ENCODE measurements around the gene EPC2.
"Not testable (repeated sequence)": the region's sequence is repeated elsewhere in the genome, so short reads cannot be mapped to it uniquely, and the experiment has no call there.

The EPC2 gene

DNA sequence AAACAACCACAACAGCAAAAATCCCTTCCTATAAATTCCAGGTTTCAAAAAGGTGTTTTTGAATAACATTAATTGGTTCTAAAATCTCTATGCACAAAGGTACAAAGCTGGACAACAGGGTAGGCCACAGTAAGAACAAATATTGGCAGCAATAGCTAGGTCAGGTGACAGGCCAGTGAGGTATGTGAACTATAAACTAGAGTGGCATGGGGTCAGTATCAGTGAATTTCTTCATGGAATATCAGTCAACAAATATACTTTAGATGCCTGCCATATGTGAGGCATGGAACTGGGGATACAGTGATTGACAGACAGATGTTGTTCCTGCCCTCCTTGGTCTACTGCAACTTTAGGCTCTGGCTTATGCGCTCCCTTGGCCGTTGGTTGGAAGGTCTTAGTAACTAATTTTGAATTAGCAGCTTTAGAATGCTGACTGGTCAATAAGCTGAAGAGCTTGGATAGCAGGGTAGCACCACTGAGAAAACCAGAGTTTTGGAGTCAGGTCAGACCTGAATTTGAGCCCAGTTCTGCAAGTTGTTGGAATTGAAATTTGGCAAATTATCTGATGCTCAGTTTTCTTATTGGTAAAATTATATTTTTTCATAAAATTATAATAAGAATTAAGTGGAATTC lies 2.3 kb upstream of the EPC2 start:
- no peak for DNase-seq (ENCODE audit: low read depth)

DNA sequence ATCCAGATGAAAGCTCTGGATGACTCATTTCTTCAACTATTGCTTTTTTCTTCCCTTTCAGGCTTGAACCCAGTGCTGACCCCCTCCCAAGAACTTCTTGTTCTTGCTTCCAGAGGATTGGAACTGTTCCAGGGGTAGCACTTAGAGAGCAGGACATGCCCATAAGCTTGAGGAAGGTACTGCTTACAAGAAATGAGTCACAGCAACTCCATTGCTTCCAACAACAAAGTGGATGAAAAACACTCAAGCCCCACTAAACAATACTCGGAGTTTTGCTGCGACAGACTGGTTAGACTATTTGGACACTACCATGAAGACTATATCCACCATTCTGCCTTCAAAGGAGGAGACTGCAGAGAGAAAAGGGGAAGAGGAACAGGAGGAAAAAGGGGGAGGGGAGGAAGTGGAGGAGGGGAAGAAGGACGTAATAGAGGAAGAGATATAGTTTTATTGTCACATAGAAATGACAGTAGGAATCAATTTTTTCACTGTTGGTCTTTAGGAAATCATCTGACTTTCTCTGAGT lies 1.6 kb upstream of the EPC2 start:
- no peak for DNase-seq (ENCODE audit: low read depth)

DNA sequence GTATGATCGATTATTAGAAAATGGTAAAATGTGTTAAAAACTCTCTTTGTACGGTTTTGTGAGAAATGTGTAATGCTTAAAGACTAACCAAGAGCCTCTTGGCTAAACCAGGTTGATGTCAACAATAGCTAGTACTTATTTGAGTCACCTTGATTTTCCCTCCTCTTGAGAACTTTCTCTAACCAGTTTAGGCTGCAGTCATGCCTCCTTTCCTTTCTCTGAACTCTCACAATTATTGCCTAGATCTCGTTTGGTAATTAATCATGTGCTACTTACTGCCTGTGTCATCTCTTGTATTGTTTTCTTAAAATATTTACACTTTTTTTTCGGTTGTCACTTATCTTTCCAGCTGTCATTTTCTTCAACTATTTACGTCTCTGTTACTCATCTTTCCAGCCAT lies 1.1 kb upstream of the EPC2 start:
- no peak for DNase-seq (ENCODE audit: low read depth)

DNA sequence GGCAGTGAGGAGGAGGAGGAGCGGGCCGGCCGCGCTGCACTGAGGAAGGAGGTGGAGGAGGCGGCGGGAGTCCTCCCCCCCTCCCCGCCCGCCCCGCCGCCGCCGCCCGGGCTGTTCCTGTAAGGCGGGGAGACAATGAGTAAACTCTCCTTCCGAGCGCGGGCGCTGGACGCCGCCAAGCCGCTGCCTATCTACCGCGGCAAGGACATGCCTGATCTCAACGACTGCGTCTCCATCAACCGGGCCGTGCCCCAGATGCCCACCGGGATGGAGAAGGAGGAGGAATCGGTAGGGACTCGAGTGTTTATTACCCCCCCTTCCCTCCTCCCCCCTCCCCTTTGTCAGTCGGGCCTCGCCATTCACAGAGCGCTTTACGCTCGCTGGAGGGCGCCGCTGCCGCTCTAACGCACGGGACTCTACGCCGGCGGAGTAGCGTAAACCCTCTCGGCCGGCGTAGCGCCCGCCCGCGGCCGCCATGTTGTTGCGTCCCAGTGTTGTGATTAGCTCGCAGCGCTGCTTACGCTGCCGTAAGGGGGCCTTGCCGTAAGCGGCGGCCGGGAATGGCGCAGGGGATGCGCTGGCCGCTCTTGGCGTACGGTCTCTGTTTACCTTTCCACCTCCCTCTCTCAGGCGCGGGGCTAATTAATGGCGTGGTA lies 460 bp downstream of the EPC2 start:
- DNase-seq (ENCODE audit: low read depth) = peak; percentile 87

DNA sequence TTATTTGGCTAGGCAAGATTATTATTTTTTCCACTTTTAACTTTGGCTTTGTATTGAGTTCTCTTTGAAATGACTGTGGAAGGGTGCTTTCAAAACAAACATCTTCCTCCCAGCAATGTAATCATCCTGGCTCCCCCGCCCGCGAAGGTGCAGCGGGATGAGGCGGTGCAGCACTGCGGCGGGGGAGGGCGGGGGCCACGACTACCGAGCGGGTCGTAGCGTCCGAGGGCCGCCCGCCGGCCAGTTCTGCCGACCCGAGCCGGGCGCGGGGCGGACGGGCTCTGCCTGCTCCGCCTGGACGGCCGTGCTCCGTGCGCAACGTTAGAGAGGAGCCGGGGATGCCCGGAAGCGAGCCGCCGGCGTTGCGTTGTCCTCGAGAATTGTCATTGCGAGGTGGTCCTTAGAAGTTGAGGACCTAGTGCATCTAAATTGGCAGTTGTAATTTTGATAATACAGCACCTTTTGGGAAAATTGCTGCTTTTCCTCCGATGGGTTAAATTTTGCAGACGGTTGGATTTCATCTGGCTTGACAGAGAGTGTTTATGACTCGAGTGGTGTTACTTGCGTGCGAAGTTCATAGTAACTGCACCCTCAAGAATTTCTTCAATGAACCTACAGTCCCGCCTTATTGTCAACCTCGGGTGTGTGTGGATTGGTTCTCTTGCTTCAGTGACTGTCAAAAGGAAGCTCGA lies 1.1 kb downstream of the EPC2 start:
- DNase-seq (ENCODE audit: low read depth) = peak; percentile 2

DNA sequence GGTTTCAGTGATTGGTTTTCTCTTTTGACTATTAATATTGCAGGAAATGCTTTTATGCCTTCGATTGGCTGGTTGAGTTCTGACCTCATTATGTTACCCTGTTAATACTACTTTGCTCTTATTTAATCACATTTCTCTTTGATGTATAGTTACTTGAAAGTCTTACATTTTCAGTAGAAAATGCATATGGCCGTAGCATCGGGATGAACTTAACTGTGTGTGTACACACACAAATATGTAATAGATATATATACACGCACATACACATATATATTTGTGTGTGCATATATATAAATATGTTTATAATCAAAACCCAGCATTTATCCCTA lies 1.6 kb downstream of the EPC2 start:
- no peak for DNase-seq (ENCODE audit: low read depth)

DNA sequence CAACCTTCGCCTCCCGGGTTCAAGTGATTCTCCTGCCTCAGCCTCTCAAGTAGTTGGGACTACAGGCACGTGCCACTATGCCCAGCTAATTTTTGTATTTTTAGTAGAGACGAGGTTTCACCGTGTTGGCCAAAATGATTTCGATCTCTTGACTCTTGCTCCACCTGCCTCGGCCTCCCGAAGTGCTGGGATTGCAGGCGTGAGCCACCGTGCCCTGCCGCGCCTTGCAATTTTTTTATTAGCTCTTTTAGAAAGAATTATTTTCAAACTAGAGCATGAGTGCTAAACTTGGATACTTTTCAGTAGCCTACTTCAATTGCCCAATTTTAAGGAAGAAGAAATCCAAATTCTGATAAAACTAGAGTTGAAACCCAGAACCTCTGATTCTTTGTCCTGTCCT lies 3.2 kb downstream of the EPC2 start:
- not testable (repeated sequence) for DNase-seq (ENCODE audit: low read depth)

DNA sequence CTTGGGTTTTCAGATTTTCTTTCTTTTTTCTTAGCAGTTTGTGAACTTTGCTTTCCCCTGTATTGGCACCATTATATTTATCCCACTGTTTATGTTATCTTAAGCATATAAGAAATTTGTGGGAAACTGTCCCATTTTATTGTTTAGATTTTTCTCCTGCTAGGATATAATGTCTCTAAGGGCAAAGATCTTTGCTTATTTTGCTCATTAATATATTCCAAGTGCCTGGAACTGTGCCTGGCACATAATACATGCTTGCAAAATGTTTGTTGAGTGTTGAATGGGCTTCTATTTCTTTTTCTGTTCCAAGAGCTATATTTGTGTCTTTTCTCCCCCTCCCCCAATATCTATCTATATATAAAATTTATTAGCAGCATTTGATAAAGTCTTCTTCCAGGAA lies 5.4 kb downstream of the EPC2 start:
- DNase-seq (ENCODE audit: low read depth) = no peak

DNA sequence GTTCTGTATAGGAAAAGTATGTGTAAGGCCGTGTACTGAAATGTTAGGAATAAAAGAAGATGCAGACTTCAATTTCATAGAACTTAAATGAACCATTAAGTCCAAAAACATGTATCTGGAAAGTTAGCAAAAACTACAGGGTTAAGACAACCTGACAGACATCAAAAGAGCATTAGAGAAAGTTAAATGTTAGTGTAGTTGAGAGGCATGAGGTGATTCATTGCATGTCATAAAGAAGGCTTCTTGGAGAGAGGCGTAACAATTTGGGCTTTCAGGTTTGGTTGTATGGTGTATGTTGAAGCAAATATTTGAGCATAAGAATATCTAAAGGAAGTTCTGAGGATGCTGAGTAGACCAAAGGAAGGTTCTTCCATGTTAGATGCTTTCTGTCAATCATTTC lies 6.3 kb downstream of the EPC2 start:
- no peak for DNase-seq (ENCODE audit: low read depth)

DNA sequence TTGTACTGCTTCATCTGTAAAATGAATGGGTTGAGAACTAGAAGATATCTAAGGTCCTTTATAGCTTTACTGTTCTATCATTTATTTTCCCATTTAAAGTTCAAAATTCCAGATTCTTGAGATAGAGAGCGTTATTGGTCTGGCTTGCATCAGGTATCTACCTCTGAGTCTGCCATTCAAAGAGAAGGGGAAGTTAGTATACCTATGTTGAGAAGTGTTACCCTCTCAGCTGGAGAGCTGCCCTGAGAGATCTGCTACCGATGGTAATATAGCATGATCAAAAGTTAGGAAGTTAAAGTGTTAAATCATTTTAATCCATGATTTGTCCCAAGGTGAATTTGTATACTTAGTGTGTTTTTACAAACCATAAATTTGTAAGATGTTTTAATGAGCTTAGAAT lies 7.4 kb downstream of the EPC2 start:
- no peak for DNase-seq (ENCODE audit: low read depth)

DNA sequence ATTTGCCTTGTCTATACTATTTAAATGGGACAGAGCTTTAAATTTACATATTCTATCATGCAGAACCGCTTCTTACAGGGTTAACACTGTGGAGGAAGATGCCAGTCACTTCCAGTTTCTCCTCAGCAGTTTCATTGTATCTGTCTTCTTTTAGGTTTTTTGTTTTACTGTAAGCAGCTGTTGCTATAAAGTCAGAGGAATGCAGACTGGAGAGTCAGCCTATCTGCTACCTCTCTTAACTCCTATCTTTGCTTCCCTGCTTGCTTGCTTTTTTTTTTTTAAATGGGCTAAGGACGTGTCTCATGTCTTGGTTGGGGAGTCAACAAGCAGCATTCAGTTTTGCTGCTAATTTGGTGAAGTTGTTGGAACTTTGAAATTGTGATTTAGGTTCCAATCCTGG lies 8.9 kb downstream of the EPC2 start:
- no peak for DNase-seq (ENCODE audit: low read depth)

DNA sequence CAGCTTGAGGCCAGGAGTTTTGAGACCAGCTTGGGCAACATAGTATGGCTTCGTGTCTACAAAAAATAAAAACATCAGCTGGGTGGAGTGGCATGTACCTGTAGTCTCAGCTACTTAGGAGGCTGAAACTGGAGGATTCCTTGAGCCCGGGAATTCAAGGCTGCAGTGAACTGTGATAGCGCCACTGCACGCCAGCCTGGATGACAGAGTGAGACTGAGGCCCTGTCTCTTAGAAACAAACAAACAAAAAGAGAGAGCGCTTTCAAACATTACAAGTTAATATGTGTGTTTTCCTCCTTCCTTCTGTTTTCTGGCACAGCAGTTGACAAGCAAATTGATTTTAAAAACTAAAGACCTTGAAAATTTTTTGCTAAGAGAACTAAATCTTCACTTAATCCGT lies 9.9 kb downstream of the EPC2 start:
- no peak for DNase-seq (ENCODE audit: low read depth)

DNA sequence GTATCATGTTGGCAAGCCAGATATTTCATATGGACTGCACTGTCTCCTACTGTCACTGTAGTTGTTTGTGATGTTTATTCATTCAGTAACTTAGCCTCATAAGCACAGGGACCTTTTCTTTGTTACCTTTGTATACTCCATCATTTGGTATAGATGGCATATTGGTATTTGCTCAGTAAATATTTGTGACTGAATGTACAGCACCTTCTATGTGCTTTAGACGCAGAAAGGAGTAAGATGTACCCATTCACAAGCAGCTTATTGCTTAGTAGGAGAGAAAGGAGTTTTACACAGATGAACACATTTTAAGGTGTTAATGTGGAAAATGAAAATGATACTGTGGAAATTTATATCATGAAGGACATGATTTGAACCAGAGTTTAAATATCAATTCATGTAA lies 12.0 kb downstream of the EPC2 start:
- DNase-seq (ENCODE audit: low read depth) = no peak

DNA sequence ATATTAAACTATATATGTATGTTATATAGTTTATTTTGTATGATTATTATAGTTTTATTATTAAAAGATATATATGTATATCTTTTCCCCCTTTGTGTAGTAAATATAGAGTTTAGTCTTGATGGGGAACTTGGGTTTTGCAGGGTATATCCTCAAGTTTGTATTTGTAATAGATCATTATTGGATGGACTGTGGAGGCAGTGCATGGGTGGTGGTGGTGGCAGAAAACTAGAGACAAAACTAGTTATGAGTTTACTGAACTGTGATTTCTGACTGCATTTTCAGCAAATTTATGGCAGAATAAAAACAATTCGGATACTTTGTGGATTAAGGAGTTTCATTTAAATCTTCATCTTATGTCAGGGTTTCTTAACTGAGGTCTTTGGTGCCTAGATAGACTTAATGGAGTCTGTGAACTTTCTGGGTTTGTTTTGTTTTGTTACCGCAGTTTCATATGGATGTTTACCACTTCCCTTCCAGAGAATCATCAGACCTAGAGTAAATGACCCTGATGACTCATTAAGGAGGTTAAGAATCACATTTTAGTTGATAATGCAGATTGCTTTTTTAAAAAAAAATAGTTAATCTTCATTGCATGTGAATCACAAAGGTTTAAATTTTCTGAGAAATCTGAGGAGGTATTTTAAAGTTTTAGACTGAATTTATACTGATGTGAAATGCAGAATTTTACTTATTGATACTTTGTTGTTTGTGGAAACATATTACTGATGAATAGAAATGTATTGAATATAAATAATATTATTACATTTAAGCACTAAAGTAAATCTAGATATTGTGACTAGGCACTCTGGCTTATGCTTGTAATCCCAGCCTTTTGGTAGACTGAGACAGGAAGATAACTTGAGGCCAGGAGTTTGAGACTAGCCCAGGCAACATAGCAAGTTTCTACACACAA lies 14.5 kb downstream of the EPC2 start:
- no peak for DNase-seq (ENCODE audit: low read depth)

DNA sequence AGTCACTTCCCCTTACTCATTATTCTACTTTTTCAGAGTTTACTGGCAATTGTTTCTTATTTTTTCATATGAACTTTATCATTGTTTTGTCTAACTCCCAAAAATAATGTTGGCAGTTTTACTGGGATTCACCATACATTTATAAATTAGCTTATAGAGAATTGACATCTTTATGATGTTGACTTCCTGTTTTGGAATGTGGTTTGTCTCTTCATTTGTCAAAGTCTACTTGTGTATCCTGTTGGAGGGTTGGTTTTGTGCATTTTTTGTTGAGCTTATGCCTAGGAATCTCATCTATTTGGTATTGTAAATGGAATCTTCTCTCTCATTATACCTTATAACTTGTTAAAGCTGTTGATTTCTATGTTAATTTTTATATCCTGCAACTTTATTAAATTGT lies 16.4 kb downstream of the EPC2 start:
- no peak for DNase-seq (ENCODE audit: low read depth)

DNA sequence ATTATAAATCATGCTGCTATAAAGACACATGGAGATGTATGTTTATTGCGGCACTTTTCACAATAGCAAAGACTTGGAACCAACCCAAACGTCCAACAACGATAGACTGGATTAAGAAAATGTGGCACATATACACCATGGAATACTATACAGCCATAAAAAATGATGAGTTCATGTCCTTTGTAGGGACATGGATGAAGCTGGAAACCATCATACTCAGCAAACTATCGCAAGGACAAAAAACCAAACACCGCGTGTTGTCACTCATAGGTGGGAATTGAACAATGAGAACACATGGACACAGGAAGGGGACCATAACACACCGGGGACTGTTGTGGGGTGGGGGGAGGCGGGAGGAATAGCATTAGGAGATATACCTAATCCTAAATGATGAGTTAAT lies 17.8 kb downstream of the EPC2 start:
- not testable (repeated sequence) for DNase-seq (ENCODE audit: low read depth)

DNA sequence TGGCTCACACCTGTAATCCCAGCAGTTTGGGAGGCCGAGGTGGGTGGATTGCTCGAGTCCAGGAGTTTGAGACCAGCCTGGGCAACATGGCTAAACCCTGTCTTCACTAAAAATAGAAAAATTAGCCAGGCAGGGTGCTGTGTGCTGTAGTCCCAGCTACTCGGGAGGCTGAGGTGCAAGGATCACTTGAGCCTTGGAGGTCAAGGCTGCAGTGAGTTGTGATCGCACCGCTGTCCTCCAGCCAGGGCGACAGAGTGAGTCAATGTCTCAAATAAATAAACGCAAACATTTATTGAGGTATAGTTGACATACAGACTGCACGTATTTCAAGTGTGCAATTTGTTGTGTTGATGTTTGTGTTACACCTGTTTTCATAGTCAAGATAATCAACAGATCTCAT lies 19.7 kb downstream of the EPC2 start:
- DNase-seq (ENCODE audit: low read depth) = no peak

DNA sequence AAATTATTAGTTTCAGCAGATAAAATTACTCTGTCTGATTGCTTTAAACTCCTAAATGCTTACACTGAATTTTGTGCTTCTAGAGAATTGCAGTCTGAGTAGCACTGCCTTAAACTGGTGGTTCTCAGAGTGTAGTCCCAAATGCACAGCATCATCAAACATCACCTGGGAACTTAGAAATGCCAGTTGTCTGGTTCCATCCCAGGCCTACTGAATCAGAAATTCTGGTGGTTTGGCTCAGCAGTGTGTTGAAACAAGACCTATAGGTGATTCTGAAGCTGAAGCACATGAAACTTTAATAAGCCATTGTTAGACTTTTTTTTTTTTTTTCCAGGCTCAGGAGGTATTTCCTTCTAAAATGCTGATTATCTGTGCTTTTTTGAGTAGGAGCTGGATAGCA lies 22.0 kb downstream of the EPC2 start:
- DNase-seq (ENCODE audit: low read depth) = no peak

DNA sequence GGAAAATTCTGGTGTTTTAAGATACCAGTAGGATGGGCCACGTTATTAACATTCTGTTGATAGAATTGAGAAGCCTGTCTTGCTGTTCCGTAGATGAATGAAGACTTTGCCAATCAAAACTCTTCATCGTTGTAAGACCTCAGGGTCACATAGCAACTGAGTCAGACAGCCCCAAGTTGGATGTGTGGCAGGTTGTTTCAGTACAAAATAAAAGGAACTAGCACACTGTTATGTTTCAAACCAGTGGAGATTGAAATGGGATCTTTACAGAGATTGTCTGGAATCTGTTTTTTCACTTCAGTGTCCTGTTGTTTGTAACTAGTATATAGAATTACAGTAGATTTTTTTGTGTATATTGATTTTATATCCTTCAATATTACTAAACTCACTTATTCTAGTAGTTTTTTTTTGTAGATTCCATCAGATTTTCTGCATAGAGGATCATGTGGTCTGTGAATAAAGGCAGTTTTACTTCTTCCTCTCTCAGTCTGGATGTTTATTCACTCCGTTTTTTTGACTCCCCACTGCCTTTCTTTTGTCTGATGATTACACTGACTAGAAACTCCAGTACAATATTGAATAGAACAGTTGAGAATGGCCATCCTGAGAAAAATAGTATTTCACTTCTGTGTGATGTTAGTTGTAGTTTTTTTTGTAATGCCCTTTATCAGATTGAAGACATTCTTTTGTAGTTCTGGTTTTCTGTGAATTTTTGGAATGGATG lies 22.7 kb downstream of the EPC2 start:
- DNase-seq (ENCODE audit: low read depth) = no peak

DNA sequence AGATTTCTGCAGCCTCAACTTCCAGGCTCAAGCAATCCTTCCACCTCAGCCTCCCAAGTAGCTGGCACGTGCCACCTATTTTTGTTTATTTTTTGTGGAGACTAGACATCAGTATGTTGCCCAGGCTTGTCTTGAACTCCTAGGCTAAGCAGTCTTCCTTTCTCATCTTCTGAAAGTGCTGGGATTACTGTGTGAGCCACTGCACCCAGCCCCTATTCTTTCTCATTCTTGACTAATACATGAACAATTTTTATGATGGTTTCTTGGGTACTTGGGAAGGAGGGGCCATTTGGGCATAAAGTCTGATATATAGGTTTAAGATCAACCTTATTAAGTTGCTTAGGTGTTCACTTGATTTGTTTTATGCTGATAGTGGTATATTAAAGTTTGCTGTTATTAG lies 26.2 kb downstream of the EPC2 start:
- DNase-seq (ENCODE audit: low read depth) = no peak

DNA sequence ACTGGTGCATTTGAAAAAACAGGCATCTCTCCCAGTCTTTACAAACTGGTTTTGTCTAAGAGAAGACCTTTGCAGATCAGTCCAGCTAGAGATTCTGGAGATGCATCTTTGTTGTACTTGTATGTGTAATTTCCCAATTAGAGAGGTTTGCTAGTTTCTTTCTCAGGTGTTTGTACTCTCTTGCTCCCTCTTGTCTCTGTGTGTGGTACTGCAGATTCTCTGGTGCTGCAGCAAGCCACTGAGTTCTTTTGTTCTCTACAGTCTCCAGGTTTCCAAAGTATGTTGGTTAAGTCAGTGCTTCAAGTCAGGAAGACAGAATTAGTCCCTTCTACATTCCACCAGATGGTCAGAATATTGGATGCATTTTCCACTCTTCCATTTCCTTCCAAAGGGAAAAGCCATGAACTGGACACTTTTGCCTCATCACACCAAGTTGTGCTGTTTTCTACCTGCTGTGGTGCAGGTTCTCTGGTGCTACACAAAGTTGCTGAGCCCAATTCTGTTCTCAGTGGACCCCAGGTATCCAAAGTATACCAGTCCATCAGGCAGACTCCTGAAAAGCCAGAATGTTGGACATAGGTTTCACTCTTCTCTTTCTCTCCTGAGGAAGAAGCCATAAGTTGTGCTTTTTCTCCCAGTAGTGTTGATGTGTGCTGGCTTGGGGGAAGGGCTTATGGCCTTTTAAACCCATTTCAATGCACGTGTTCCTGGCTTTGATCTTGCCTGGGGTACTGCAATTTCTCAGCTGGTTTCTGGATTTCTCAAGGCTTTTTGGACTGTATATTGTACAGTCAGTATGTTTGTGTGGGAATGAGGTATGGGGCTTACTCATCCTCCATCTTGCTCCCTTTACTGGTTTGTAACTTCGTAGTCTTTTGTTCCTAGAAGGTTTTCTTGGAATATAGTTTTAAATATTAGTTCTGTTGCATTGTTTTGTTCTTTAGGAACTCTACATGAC lies 29.8 kb downstream of the EPC2 start:
- no peak for DNase-seq (ENCODE audit: low read depth)
